ENCODE measurements around the gene CSTF2. TPM values are rescaled to one million over a fixed set of nuclear protein-coding genes. Genes with fewer than 3 reads are reported as not detected.
"Not testable (repeated sequence)": the region's sequence is repeated elsewhere in the genome, so short reads cannot be mapped to it uniquely, and the experiment has no call there.

The CSTF2 gene, protein sequence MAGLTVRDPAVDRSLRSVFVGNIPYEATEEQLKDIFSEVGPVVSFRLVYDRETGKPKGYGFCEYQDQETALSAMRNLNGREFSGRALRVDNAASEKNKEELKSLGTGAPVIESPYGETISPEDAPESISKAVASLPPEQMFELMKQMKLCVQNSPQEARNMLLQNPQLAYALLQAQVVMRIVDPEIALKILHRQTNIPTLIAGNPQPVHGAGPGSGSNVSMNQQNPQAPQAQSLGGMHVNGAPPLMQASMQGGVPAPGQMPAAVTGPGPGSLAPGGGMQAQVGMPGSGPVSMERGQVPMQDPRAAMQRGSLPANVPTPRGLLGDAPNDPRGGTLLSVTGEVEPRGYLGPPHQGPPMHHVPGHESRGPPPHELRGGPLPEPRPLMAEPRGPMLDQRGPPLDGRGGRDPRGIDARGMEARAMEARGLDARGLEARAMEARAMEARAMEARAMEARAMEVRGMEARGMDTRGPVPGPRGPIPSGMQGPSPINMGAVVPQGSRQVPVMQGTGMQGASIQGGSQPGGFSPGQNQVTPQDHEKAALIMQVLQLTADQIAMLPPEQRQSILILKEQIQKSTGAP
- 25.1 TPM for polyA plus RNA-seq (2013, experiment 1 of 2)
- 25.4 TPM for polyA plus RNA-seq (2013, experiment 2 of 2)

DNA sequence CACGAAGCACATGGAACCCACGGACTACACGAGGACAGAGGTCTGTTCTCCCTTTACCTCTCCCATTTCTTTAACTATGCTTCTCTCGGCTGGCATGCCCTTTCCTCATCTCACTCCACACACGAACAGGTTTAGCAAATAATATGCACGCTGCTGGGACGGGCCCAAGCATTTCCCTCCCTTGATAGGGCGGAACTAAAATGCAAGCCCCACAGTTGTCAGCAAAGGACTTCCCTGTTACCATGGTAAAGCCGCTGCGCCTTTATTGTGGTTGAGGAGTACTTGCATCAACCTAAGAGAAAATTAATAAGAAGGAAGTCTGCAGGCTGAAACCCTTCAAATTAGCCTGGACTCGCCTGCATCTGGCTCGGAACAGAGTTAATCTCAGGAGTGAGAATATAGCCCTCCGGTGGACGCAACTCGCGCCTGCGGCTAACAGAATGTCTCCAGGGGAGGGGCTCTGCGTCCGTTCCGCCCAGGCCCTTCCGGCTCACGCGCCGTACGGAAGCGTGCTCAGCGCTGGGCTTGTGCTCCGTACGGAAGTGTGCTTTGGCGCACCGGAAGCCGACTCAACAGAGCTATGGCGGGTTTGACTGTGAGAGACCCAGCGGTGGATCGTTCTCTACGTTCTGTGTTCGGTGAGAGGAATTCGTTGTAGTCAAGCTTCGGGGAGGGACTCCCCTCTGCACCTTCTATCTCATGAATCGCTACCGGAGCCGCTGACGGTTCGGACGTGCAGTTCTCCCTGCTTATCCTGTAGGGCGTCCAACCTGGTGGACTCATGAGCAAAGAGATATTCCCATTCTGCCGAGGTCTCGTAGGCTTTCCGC lies at the start of gene CSTF2:
CSTF2 (plus strand) TSS at position 555 of the 830 bp plus-strand sequence; CDS start at position 581, 26 bp downstream.
- Histone ChIP-seq H3K18ac (ENCODE audit: low read length) (no peak within 1 kb of the TSS), H3K79me1 (ENCODE audit: low read length) (no peaks in the 10 kb centered on the region), H2AK5ac (ENCODE audit: low read length) (no peak within 1 kb of the TSS), H3K36me3 (ENCODE audit: control insufficient read depth, insufficient read depth, low read length) (peaks cover 1% of the 10 kb centered on the region), H4K5ac (ENCODE audit: low read length) (no peak within 1 kb of the TSS), H3K27ac (ENCODE audit: low read depth, low read length) (no peak within 1 kb of the TSS), H3K4me2 (ENCODE audit: low read length) (peak within 1 kb of the TSS; percentile 40), H3K27me3 (ENCODE audit: insufficient read depth, low read length, poor library complexity) (no peaks in the 10 kb centered on the region), H3K4me3 (ENCODE audit: low read length) (peak within 1 kb of the TSS; percentile 88), H3K4me1 (ENCODE audit: control insufficient read depth, low read depth, low read length) (no peaks in the 10 kb centered on the region), H4K8ac (ENCODE audit: low read depth, low read length) (no peak within 1 kb of the TSS), H3K9ac (ENCODE audit: low read length) (peak within 1 kb of the TSS; percentile 84), H2BK120ac (ENCODE audit: low read depth, low read length) (no peak within 1 kb of the TSS), H3K23ac (ENCODE audit: low read length) (no peak within 1 kb of the TSS), H2BK5ac (ENCODE audit: low read length) (no peak within 1 kb of the TSS), H2BK15ac (replicated peaks; ENCODE audit: low read depth) (no peak within 1 kb of the TSS), H3K79me2 (ENCODE audit: control insufficient read depth, insufficient read depth, low read length) (no peaks in the 10 kb centered on the region), H3K4ac (ENCODE audit: low read depth, low read length) (peak within 1 kb of the TSS; percentile 43), H3K56ac (ENCODE audit: low read length) (peak within 1 kb of the TSS; percentile 90)
- peak; percentile 91 for DNase-seq
- WGBS (ENCODE audit: extremely low coverage, insufficient coverage, low lambda C conversion rate) = no CpG with 5 or more reads among the region's 49 CpGs

DNA sequence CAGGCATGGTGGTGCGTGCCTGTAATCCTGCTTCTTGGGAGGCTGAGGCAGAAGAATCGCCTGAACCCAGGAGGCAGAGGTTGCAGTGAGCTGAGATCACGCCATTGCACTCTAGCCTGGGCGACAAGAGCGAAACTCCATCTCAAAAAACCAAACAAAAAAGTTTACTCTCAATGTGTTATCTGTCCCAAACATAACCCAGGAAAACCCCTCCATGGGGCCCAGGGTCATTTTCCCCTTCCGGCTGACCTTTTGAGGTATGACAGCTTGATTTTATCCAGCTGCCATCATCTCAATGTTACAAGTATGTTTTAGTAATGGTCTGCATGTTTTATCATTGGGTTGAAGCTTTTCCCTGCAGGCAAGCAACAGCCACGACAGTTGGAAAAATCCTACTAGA lies 23.8 kb upstream of the CSTF2 start:
- H3K23ac ChIP-seq (ENCODE audit: low read length); H3K4ac ChIP-seq (ENCODE audit: low read depth, low read length); H3K9ac ChIP-seq (ENCODE audit: low read length); H2BK15ac ChIP-seq (replicated peaks; ENCODE audit: low read depth); H2BK5ac ChIP-seq (ENCODE audit: low read length); H3K79me1 ChIP-seq (ENCODE audit: low read length); H3K27ac ChIP-seq (ENCODE audit: low read depth, low read length); H3K56ac ChIP-seq (ENCODE audit: low read length); H3K4me2 ChIP-seq (ENCODE audit: low read length); H2BK120ac ChIP-seq (ENCODE audit: low read depth, low read length); H3K4me1 ChIP-seq (ENCODE audit: control insufficient read depth, low read depth, low read length); H4K5ac ChIP-seq (ENCODE audit: low read length); H3K4me3 ChIP-seq (ENCODE audit: low read length); H3K79me2 ChIP-seq (ENCODE audit: control insufficient read depth, insufficient read depth, low read length); H4K8ac ChIP-seq (ENCODE audit: low read depth, low read length); H3K18ac ChIP-seq (ENCODE audit: low read length); H2AK5ac ChIP-seq (ENCODE audit: low read length); DNase-seq; H3K27me3 ChIP-seq (ENCODE audit: insufficient read depth, low read length, poor library complexity); H3K36me3 ChIP-seq (ENCODE audit: control insufficient read depth, insufficient read depth, low read length): not testable (repeated sequence)
- no CpG with 5 or more reads among the region's 7 CpGs for WGBS (ENCODE audit: extremely low coverage, insufficient coverage, low lambda C conversion rate)

DNA sequence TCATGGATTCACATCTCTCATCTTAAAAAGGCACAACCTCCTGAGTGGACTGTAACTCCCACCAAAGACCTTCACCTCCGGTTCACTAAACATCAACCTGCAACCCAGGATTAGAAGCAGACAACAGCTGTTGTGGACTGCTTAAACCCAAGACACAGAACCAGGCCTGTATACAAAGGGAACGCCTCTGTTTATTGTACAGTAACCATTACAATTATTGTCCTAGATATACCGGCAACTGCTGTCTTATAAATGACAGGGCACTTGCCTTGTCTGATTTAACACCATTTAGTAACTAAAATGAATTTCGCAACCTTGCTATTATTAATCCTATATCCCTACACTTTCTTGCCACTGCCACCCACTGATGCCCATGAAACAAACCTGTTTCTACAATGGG lies 22.8 kb upstream of the CSTF2 start:
- WGBS (ENCODE audit: extremely low coverage, insufficient coverage, low lambda C conversion rate) = no CpG with 5 or more reads among the region's 4 CpGs
- no peak overlapping the region for H2BK5ac ChIP-seq (ENCODE audit: low read length)

DNA sequence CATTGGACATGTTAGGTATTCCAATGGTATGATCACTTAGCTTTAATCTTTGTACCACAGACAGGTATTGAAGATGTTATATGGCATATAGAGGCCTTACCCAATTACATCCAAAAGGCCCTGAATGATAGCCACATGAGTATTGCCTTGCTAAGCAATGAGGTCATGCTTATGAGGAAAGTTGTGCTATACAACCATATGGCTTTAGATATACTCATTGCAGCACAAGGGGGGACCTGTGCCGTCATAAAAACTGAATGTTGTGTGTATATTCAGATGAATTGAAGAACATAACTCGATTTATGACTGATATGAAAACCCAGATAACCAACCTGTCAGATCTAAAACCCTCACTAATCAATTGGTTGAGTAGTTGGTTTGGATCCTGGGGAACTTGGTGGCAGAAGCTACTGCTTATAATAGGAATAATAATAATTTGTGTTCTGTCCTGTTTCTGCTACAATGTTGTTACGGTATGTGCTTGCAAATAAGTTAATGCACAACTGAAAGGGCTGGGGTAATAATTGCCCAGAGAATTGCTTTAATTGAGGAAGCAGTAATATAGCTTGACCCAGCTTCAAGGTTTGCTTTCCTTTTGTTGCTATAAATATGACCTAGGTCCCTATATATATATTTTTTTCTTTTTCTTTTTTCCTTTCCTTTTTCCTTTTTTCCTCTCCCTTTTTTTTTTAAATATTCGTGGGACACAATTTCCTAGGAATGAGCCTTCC lies 21.5 kb upstream of the CSTF2 start:
- H3K79me1 ChIP-seq (ENCODE audit: low read length) = no peaks in the 10 kb centered on the region
- no peak overlapping the region for H2AK5ac ChIP-seq (ENCODE audit: low read length)
- no peak overlapping the region for H3K18ac ChIP-seq (ENCODE audit: low read length)
- no peak overlapping the region for H2BK120ac ChIP-seq (ENCODE audit: low read depth, low read length)
- no peak overlapping the region for H3K4me3 ChIP-seq (ENCODE audit: low read length)
- no peak overlapping the region for H3K23ac ChIP-seq (ENCODE audit: low read length)
- WGBS (ENCODE audit: extremely low coverage, insufficient coverage, low lambda C conversion rate) = no CpG with 5 or more reads among the region's 4 CpGs
- H4K5ac ChIP-seq (ENCODE audit: low read length) = no peak overlapping the region
- no peak overlapping the region for H3K9ac ChIP-seq (ENCODE audit: low read length)
- H3K36me3 ChIP-seq (ENCODE audit: control insufficient read depth, insufficient read depth, low read length) = no peaks in the 10 kb centered on the region
- H3K56ac ChIP-seq (ENCODE audit: low read length) = no peak overlapping the region
- H3K79me2 ChIP-seq (ENCODE audit: control insufficient read depth, insufficient read depth, low read length) = no peaks in the 10 kb centered on the region
- H3K4me2 ChIP-seq (ENCODE audit: low read length) = no peak overlapping the region
- no peaks in the 10 kb centered on the region for H3K27me3 ChIP-seq (ENCODE audit: insufficient read depth, low read length, poor library complexity)
- no peak overlapping the region for H2BK5ac ChIP-seq (ENCODE audit: low read length)
- H2BK15ac ChIP-seq (replicated peaks; ENCODE audit: low read depth) = no peak overlapping the region
- no peak overlapping the region for H3K27ac ChIP-seq (ENCODE audit: low read depth, low read length)
- no peaks in the 10 kb centered on the region for H3K4me1 ChIP-seq (ENCODE audit: control insufficient read depth, low read depth, low read length)
- DNase-seq = no peak
- no peak overlapping the region for H3K4ac ChIP-seq (ENCODE audit: low read depth, low read length)
- H4K8ac ChIP-seq (ENCODE audit: low read depth, low read length) = no peak overlapping the region

More for the DNA sequence above, 22.8 kb upstream of the CSTF2 start:
- no peaks in the 10 kb centered on the region for H3K36me3 ChIP-seq (ENCODE audit: control insufficient read depth, insufficient read depth, low read length)
- no peak overlapping the region for H4K8ac ChIP-seq (ENCODE audit: low read depth, low read length)
- H3K4me3 ChIP-seq (ENCODE audit: low read length) = no peak overlapping the region
- H2BK15ac ChIP-seq (replicated peaks; ENCODE audit: low read depth) = no peak overlapping the region
- no peak overlapping the region for H3K56ac ChIP-seq (ENCODE audit: low read length)
- no peak overlapping the region for H4K5ac ChIP-seq (ENCODE audit: low read length)
- H3K18ac ChIP-seq (ENCODE audit: low read length) = no peak overlapping the region
- H3K23ac ChIP-seq (ENCODE audit: low read length) = no peak overlapping the region
- H3K27me3 ChIP-seq (ENCODE audit: insufficient read depth, low read length, poor library complexity) = no peaks in the 10 kb centered on the region
- H3K27ac ChIP-seq (ENCODE audit: low read depth, low read length) = no peak overlapping the region
- H3K79me2 ChIP-seq (ENCODE audit: control insufficient read depth, insufficient read depth, low read length) = no peaks in the 10 kb centered on the region
- H3K79me1 ChIP-seq (ENCODE audit: low read length) = no peaks in the 10 kb centered on the region
- no peak overlapping the region for H2AK5ac ChIP-seq (ENCODE audit: low read length)
- no peak overlapping the region for H2BK120ac ChIP-seq (ENCODE audit: low read depth, low read length)
- no peak overlapping the region for H3K4me2 ChIP-seq (ENCODE audit: low read length)
- no peak for DNase-seq
- H3K9ac ChIP-seq (ENCODE audit: low read length) = no peak overlapping the region
- H3K4ac ChIP-seq (ENCODE audit: low read depth, low read length) = no peak overlapping the region
- H3K4me1 ChIP-seq (ENCODE audit: control insufficient read depth, low read depth, low read length) = no peaks in the 10 kb centered on the region

DNA sequence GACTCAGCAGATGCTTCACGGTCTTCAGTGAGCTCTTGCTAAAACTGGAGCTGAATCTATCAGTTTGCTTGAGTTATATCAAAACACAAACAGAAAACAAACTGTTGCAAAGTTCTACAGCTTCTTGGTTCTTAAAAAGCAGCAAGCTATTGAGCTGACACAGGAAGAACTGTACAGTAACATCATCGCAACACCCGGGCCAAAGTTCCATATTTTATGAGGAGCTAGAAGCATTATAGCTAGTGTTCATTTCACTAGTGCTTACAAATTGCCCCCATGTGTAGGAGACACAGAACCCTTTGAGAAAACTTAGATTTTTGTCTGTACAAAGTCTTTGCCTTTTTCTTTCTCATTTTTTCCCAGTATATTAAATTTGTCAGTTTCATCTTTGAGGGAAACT lies 17.3 kb upstream of the CSTF2 start:
- Histone ChIP-seq H3K23ac (ENCODE audit: low read length) (no peak overlapping the region), H3K4me1 (ENCODE audit: control insufficient read depth, low read depth, low read length) (no peaks in the 10 kb centered on the region), H4K8ac (ENCODE audit: low read depth, low read length) (no peak overlapping the region), H3K27ac (ENCODE audit: low read depth, low read length) (no peak overlapping the region), H3K9ac (ENCODE audit: low read length) (no peak overlapping the region), H4K5ac (ENCODE audit: low read length) (no peak overlapping the region), H3K18ac (ENCODE audit: low read length) (no peak overlapping the region), H2BK5ac (ENCODE audit: low read length) (no peak overlapping the region), H3K4ac (ENCODE audit: low read depth, low read length) (no peak overlapping the region), H3K27me3 (ENCODE audit: insufficient read depth, low read length, poor library complexity) (no peaks in the 10 kb centered on the region), H3K79me2 (ENCODE audit: control insufficient read depth, insufficient read depth, low read length) (no peaks in the 10 kb centered on the region), H2AK5ac (ENCODE audit: low read length) (no peak overlapping the region), H3K36me3 (ENCODE audit: control insufficient read depth, insufficient read depth, low read length) (no peaks in the 10 kb centered on the region), H2BK120ac (ENCODE audit: low read depth, low read length) (no peak overlapping the region), H3K79me1 (ENCODE audit: low read length) (no peaks in the 10 kb centered on the region), H3K56ac (ENCODE audit: low read length) (no peak overlapping the region), H3K4me3 (ENCODE audit: low read length) (no peak overlapping the region), H2BK15ac (replicated peaks; ENCODE audit: low read depth) (no peak overlapping the region), H3K4me2 (ENCODE audit: low read length) (no peak overlapping the region)
- no CpG with 5 or more reads among the region's 3 CpGs for WGBS (ENCODE audit: extremely low coverage, insufficient coverage, low lambda C conversion rate)
- DNase-seq = no peak

All from mesendoderm (in vitro differentiated cells).